ENCODE data around the gene FAM13A.
"Not testable (repeated sequence)": the region's sequence is repeated elsewhere in the genome, so short reads cannot be mapped to it uniquely, and the experiment has no call there.

The FAM13A gene

GRCh38 chr4:88999392-88999930, 57.5 kb downstream of the FAM13A start:
- no peak for DNase-seq (ENCODE audit: low read depth in 2 of 2)

DNA sequence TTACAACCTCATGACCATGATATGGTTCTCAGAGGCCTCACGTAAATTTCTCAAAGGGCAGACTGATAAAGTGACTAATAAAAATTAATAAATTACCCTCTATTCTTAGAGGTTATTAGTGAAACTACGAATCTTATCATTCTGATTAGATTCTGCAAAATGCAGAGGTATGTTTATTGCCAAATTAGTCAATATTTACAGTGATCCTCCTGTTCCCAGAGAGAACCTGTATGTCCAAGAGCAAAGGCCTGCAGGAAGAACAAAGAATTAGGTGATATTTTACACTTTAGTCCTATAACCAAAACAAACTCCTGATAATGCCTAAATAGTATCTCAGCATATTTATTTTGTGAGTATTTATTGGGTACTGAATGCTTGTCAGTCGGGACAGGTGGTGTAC, 58.1 kb downstream of the FAM13A start:
- DNase-seq (ENCODE audit: low read depth in 2 of 2), result no peak

DNA sequence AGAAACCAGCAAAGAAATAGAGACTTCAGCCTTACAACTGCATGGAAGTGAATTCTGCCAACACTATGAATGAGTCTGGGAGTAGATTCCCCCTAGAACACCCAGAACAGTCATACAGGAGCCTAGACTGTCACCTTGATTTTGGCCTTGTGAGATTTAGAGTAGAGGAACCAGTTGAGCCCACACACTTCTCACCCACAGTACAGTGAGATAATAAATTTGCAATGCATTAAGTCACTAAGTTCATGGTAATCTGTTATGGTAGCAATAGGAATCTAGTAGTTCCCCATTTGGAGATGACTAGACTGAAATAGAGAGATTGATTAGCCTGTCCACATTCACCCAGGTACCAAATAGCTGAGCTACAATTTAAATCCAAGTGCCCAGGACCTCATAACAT, 59.0 kb downstream of the FAM13A start:
- DNase-seq (ENCODE audit: low read depth in 2 of 2), result no peak

DNA sequence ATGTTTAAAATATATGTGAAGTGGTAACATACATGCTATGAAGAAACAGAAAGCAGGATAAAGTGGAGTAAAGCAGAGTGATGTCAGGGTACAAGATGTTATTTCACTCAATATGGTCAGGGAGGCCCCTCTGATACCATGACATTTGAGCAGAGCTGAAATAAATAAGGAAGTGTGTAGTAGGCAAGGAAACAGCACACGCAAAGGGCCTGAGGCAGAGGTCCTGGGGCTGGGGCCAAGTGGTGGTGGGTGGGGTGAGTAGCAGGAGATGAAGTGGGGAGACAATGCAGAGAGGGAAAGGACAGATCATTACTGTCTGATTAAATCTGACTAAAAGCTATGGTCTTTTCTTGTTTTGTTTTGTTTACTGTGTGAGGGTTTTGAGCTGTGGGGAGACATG, 61.1 kb downstream of the FAM13A start:
- no peak for DNase-seq (ENCODE audit: low read depth in 2 of 2)

GRCh38 chr4:88995257-88995656, 61.7 kb downstream of the FAM13A start:
- DNase-seq (ENCODE audit: low read depth in 2 of 2), result not testable (repeated sequence)

GRCh38 chr4:88993246-88993645, 63.7 kb downstream of the FAM13A start:
- no peak for DNase-seq (ENCODE audit: low read depth in 2 of 2)

GRCh38 chr4:88991746-88992145, 65.2 kb downstream of the FAM13A start:
- no peak for DNase-seq (ENCODE audit: low read depth in 2 of 2)

GRCh38 chr4:88989990-88990389, 67.0 kb downstream of the FAM13A start:
- DNase-seq (ENCODE audit: low read depth in 2 of 2), result no peak

DNA sequence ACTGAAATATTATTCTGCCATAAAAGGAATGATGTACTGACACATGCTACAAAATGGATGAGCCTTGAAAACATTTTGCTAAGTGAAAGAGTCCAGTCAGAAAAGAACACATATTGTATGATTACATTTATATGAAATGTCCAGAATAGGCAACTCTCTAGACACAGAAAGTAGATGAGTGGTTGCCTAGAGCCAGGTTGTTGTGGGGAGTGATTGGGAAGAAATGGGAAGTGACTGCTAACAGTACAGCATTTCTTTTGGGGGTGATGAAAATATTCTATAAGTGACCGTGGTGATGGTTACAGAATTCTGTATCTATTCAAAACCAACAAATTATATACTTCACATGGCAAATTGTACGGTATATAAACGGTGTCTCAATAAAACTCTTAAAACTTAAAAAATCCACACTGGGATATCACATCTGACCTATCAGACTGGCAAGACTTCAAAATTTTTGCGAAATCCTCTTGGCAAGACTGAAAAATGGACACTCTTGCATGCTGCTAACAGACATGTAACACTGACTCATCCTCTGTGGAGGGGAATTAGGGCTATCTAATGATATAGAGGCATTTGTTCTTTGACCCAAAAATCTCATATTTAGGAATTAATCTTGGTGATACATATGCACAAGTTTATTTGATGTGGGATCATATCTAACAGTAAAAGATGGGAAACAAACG, 71.8 kb downstream of the FAM13A start:
- DNase-seq (ENCODE audit: low read depth in 2 of 2), result no peak

- DNase-seq (ENCODE audit: low read depth in 2 of 2), result no peak
Observed at GRCh38 chr4:88982757-88983156, 74.2 kb downstream of the FAM13A start.

DNA sequence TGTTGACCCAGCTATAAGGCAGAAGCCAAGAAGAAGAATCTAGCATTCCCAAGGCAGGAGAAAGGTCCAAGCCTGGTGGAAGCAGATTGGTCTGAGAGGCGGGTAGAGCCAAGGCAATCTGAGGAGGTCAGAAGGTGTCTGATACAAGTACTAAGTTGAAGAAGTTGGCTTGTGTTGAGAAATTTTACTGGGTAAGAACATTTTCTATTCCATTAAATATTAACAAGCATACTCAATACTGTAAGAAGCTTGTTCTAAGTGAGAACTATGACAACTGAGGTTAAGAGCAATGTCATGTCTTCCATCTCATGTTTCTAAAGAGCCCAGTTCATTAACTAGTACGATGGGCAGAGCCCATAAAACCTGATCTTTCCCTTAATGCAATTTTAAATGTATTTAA, 75.0 kb downstream of the FAM13A start:
- no peak for DNase-seq (ENCODE audit: low read depth in 2 of 2)

DNA sequence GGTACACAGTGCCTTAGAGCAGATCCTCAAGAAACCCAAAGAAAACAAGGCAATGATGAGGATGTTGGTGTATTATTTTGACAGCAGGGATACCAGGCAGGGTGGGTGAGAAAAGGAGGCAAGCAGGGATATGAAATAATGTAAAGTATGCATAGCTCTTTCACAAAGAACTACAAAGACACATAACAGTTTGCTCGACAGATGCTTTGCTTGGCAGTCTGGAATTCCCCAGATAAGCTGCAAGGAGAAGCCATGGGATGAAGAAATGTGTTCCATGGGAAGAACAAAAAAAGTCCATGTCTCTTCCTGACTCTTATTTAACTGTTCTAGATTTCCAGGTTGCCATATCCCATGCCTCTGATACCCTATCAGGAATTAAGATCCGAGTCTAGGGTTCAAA, 75.4 kb downstream of the FAM13A start:
- DNase-seq (ENCODE audit: low read depth in 2 of 2), result no peak

DNA sequence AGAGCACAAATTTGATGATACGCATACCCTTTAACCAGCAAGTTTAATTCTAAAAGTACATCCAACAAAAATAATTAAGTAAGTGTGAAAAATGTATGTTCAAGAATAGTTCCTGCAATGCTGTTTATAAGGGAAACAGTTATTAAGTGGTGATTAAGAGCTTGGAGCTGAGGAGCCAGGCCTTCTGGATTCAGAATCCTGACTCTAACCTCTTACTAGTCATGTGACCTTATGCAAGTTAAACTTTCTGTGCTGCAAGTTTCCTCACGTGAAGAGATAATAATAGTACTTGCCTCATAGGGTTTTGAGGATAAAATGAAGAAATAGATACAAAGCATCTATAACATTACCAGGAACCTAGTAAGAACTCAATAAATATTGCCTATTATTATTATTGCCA, 77.7 kb downstream of the FAM13A start:
- no peak for DNase-seq (ENCODE audit: low read depth in 2 of 2)

- DNase-seq (ENCODE audit: low read depth in 2 of 2), result no peak
Observed at GRCh38 chr4:88976775-88977035, 80.3 kb downstream of the FAM13A start.

DNA sequence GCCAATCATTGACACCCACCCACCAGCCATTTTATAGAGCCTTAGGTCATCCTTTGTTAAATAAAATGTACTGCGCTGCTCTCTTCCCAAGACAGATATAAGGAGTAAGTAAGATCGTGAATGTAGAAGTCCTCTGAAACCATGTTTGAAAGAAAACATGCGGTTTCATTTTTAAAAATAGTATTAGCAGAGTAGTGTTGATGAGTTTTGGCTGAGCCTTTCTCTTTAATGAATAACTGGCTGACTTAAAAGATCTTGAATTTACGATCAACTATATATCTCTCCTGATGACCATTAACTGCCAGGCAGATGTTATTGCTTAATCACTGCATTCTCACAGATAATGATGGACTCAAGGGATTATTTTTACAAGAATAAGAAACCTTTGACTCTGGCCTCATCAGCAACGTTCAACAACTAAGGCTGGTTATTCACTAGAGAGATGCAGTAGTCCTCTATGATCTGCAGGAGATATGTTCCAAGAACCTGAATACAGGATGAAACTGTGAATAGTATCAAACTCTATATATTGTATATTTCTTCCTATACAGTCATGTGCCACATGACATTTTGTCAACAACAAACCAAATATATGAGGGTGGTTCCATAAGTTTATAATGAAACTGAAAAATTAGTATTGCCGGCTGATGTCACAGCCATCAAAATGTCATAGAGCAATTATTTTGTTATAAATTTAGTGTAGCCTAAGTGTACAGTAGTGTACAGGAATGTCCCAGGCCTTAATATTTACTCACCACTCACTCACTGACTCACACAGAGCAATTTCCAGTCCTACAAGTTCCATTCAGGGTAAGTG, 80.8 kb downstream of the FAM13A start:
- DNase-seq (ENCODE audit: low read depth in 2 of 2), result no peak

- DNase-seq (ENCODE audit: low read depth in 2 of 2), result no peak
Observed at GRCh38 chr4:88971536-88971935, 85.4 kb downstream of the FAM13A start.

- DNase-seq (ENCODE audit: low read depth in 2 of 2), result no peak
Observed at GRCh38 chr4:88969746-88970145, 87.2 kb downstream of the FAM13A start.

- no peak for DNase-seq (ENCODE audit: low read depth in 2 of 2)
Observed at GRCh38 chr4:88969271-88969670, 87.7 kb downstream of the FAM13A start.

GRCh38 chr4:88967883-88968331, 89.1 kb downstream of the FAM13A start:
- no peak for DNase-seq (ENCODE audit: low read depth in 2 of 2)

GRCh38 chr4:88965053-88965452, 91.9 kb downstream of the FAM13A start:
- DNase-seq (ENCODE audit: low read depth in 2 of 2), result no peak

GRCh38 chr4:88964450-88964849, 92.5 kb downstream of the FAM13A start:
- DNase-seq (ENCODE audit: low read depth in 2 of 2), result no peak

DNA sequence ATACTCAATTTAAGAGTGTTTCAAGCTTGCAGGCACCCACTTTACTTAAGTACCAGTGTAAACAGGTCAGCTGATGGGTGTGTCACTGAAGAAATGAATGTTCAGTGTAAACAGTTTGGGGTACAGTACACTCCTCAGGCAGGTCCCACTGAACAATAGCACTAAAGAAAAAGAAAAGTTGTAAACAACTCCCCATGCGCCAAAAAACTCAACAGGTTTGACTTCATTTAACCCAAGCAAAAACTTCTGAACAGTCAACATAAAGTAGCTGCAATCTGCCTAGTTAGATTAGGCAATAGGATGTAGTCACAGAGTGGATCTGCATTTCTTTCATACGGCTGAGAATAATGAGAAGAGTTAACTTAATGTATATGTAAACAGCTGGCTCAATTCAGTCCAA, 93.2 kb downstream of the FAM13A start:
- no peak for DNase-seq (ENCODE audit: low read depth in 2 of 2)

- no peak for DNase-seq (ENCODE audit: low read depth in 2 of 2)
Observed at GRCh38 chr4:88962396-88962795, 94.6 kb downstream of the FAM13A start.
